K562 (cell line): Measurements from ENCODE around the gene CD248.

Source experiments
- BHLHE40 ChIP-seq: IDR thresholded peaks from 2 replicates; pipeline ENCODE4 v1.6.1; 2011; ENCODE audit warnings: low read length, improper control_type of control experiment
- ETV1 ChIP-seq: fragments of 450-650 bp; conservative IDR thresholded peaks from 2 replicates; pipeline ENCODE4 v1.6.1; 2016; ENCODE audit warnings: missing genetic modification characterization, control low read depth, low read depth, missing compliant biosample characterization
- GATAD2A ChIP-seq: fragments of 450-650 bp; IDR thresholded peaks from 2 replicates; pipeline ENCODE4 v1.6.1; 2017
- NR1H2 ChIP-seq: sonication (generic); formaldehyde crosslinking; IDR thresholded peaks from 2 replicates; pipeline ENCODE4 v1.4.0; 2020; ENCODE audit warnings: mild to moderate bottlenecking, missing genetic modification reagents
- POLR2A ChIP-seq: fragments of 450-650 bp; conservative IDR thresholded peaks from 2 replicates; pipeline ENCODE4 v1.6.1; 2016
- ZNF717 ChIP-seq: fragments of 250-450 bp; sonication (Bioruptor Pico); IDR thresholded peaks from 2 replicates; pipeline ENCODE4 v1.5.0; 2021
- TF ChIP-seq, protein P1 (sequence below), 3 experiments: IDR thresholded peaks in 2 of 3; conservative IDR thresholded peaks in 1 of 3; 2 replicates each; pipeline ENCODE4 v1.5.1; 2011 to 2012; ENCODE audit warnings: low read length in 3 of 3, mild to moderate bottlenecking in 3 of 3, control low read depth in 2 of 3, improper control_type of control experiment in 1 of 3, inconsistent platforms in 1 of 3, low read depth in 1 of 3, mixed read lengths in 1 of 3, moderate library complexity in 1 of 3; ENCODE audit not compliant: insufficient read depth in 2 of 3
- TF ChIP-seq, protein P2 (sequence below): fragments of 250-450 bp; sonication (Bioruptor Pico); IDR thresholded peaks from 2 replicates; pipeline ENCODE4 v1.4.0; 2020; ENCODE audit warnings: mild to moderate bottlenecking
- TF ChIP-seq, protein P3 (sequence below): sonication (generic); formaldehyde crosslinking; IDR thresholded peaks from 2 replicates; pipeline ENCODE4 v1.9.0; 2022; ENCODE audit warnings: mild to moderate bottlenecking, missing genetic modification reagents

DNA sequence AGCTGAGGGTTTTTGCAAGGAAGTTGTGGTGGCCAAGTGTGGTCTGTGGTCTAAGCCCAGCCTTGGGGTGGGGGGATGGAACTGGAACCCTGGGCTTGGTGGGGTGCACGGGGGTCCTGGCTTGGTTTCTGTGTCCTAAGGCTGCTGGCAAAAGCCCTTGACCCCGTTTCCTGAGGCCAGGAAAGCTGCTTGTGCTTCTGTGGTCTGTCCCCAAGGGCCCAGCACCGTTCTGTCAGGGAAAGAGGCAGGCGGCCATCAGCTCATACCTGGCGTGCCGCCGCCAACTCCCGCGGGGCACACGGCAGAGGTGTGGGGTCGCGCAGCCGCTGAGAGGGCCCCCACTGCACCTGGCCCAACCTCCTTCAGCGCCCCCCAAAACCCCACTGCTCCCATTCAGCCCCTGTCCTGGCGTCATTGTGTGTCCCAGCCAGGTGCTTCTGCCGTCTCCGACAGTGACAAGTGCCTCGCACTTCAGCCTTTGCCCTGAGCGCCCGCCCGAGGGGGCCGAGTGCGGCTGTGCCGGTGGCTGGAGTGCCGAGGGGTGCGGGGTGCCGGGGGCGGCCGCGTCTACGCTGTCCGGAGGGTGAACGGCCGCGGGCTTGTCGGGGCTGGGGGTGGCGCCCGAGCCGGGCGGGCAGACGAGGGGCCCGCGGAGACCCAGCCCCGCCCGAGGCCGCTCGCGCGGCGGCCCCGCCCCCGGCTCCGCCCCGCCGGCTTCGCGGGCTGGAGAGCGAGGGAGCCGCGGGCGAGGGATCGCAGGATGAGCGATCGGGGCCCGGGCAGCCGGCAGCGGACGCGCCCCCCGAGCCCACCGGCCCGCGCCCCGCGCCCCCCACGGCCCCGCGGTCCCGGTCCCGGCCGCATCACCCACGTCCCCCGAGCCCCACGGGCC is 39.1 kb downstream of the CD248 start, which contains the start of gene CNIH2:
- TF ChIP-seq POLR2A (no peak; the same call in none of the 2 replicates), ETV1 (tag) (no peak), BHLHE40 (no peak), NR1H2 (CRISPR knock-in tag) (no peak), ZNF717 (CRISPR knock-in tag) (no peak), GATAD2A (no peak)
- TF ChIP-seq, protein P1, sequence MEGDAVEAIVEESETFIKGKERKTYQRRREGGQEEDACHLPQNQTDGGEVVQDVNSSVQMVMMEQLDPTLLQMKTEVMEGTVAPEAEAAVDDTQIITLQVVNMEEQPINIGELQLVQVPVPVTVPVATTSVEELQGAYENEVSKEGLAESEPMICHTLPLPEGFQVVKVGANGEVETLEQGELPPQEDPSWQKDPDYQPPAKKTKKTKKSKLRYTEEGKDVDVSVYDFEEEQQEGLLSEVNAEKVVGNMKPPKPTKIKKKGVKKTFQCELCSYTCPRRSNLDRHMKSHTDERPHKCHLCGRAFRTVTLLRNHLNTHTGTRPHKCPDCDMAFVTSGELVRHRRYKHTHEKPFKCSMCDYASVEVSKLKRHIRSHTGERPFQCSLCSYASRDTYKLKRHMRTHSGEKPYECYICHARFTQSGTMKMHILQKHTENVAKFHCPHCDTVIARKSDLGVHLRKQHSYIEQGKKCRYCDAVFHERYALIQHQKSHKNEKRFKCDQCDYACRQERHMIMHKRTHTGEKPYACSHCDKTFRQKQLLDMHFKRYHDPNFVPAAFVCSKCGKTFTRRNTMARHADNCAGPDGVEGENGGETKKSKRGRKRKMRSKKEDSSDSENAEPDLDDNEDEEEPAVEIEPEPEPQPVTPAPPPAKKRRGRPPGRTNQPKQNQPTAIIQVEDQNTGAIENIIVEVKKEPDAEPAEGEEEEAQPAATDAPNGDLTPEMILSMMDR (IDR thresholded peaks at IDR 0.05 in 2 of 3, conservative IDR thresholded peaks at IDR 0.05 in 1 of 3; ENCODE audit: insufficient read depth in 2 of 3, low read depth in 1 of 3, low read length in 3 of 3), result no peak
- TF ChIP-seq, protein P2, sequence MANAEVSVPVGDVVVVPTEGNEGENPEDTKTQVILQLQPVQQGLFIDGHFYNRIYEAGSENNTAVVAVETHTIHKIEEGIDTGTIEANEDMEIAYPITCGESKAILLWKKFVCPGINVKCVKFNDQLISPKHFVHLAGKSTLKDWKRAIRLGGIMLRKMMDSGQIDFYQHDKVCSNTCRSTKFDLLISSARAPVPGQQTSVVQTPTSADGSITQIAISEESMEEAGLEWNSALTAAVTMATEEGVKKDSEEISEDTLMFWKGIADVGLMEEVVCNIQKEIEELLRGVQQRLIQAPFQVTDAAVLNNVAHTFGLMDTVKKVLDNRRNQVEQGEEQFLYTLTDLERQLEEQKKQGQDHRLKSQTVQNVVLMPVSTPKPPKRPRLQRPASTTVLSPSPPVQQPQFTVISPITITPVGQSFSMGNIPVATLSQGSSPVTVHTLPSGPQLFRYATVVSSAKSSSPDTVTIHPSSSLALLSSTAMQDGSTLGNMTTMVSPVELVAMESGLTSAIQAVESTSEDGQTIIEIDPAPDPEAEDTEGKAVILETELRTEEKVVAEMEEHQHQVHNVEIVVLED (CRISPR knock-in tag), result no peak
- TF ChIP-seq, protein P3, sequence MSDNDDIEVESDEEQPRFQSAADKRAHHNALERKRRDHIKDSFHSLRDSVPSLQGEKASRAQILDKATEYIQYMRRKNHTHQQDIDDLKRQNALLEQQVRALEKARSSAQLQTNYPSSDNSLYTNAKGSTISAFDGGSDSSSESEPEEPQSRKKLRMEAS (CRISPR knock-in tag), result no peak
